T-helper 1 cell treated with Interleukin-12 subunit alpha and Interleukin-12 subunit beta and Interleukin-4 antibody, amounts not matched to agents 30 μg/mL and 1 μg/mL, for 36 hours (primary cell): ENCODE results near the gene GPER1.
A peak's percentile ranks its signal among the peaks of the same experiment; 100 is the strongest.

Source experiments
- H3K27ac Mint-ChIP-seq: one replicate; pipeline ENCODE4 v1.8.0; 2021; ENCODE audit warnings: mild to moderate bottlenecking, mixed read lengths
- H3K27me3 Mint-ChIP-seq: one replicate; pipeline ENCODE4 v1.8.0; 2021; ENCODE audit warnings: low read depth, mixed read lengths
- H3K36me3 Mint-ChIP-seq: one replicate; pipeline ENCODE4 v1.8.0; 2021; ENCODE audit warnings: low read depth, mixed read lengths
- H3K4me1 Mint-ChIP-seq: one replicate; pipeline ENCODE4 v1.8.0; 2021; ENCODE audit warnings: low read depth, mixed read lengths
- H3K4me3 Mint-ChIP-seq: one replicate; pipeline ENCODE4 v1.8.0; 2021; ENCODE audit warnings: mild to moderate bottlenecking, moderate library complexity, mixed read lengths
- H3K9me3 Mint-ChIP-seq: one replicate; pipeline ENCODE4 v1.8.0; 2021; ENCODE audit warnings: mixed read lengths

The GPER1 gene

DNA sequence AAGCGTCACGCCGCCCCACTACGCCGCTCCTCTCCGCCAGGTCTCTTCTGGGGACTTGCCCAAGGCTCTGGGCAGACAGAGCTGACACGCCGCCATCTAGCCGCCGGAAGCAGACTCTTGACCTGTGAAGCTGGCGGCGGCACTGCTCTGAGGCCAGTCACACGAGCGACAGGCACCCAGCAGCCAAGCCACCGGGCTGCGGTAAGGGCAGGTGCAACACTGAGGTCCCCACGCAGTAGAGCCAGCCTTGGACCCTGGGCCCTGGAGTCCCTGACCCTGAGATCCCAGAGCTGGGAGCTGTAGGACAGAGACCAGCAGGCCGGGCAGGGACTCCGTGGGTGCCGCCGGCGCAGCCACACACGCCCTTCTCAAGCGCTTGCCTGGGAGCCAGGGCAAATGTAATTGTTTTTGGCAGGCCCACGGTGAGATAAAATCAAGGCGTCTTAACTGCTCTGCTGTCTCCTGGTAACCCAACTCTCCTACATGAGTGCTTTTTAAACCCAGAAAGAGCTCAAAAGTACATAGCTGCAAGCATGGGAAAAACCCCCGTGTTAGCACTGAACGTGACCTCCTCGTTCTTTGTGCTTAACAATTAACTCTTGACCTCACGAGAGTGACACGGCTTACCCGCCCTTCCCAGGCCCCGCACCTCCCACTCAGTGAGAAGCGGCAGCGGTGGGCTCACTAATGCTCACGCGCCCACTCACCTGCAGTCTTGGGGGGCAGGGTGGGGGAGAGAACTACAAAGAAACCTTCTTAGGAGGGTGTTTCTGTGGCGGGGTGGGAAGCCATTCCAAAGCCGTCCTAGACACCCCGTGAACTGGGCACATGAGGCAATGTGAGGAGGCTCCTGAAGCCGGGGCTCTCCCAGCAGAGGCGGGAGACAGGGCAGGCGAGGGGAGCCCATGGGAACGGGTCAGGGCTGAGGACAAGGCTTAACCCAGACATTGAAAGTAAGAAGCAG, 8.5 kb downstream of the GPER1 start:
- peaks cover 4% of the 10 kb centered on the region for H3K9me3 Mint-ChIP-seq
- no peak overlapping the region for H3K4me3 Mint-ChIP-seq

DNA sequence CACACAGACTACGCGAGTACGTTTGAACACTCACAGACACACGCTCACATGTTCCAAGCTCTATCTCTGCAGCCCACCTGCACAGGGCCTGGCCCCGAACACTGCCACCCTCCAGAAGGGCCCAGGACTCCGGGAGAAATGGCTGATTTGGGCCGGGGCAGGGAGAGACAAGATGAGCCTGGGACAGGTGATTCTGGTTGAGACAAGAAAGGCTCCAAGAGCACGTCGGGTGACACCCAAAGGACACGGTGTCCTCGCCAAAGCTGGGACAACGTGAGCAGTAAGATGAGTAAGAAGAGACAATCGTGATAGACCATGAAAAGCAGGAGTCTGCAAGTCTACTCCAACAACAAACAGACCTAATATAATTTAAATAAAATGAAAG, 9.2 kb downstream of the GPER1 start:
- Mint-ChIP-seq H3K27me3 (no peaks in the 10 kb centered on the region), H3K36me3 (no peaks in the 10 kb centered on the region), H3K4me1 (peaks cover 3% of the 10 kb centered on the region), H3K9me3 (peaks cover 4% of the 10 kb centered on the region), H3K27ac (no peak overlapping the region), H3K4me3 (no peak overlapping the region)

More for the DNA sequence above, 8.5 kb downstream of the GPER1 start:
- Mint-ChIP-seq H3K4me1 (peaks cover 3% of the 10 kb centered on the region), H3K27me3 (no peaks in the 10 kb centered on the region), H3K27ac (no peak overlapping the region), H3K36me3 (no peaks in the 10 kb centered on the region)

DNA sequence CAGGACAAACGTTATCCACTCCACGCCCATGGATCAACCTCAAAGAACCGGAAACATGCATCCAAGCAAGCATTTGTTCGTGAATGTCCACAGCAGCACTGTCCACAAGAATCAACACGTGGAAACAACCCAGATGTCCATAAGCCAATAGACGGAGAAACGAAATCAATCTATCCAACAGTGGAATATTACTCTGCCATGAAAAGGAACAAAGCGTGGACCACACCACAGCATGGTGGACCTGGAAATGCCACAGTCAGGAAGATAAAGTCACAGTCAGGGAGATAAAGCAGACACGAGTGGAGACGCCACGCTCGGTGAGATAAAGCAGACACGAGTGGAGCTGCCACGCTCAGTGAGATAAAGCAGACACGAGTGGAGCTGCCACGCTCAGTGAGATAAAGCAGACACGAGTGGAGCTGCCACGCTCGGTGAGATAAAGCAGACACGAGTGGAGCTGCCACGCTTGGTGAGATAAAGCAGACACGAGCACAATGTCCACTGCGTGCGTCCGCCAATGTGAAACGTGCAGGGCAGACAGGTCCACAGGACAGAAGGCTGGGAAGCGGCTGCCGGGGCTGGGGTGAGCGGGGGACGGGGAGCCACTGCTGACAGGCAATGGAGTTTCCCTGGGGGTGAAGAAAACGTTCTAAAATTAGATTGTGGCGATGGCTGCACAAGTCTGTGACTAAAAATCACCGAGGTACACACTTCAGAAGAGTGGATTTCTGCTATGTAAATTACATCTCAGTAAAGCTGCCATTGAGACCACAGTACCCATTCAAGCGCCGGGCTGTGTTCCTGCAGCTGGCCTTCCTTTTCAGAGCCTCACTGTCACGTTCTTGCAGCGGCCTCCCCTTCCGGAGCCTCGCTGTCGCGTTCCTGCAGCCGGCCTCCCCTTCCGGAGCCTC, 10.6 kb downstream of the GPER1 start:
- Mint-ChIP-seq H3K27ac (no peak overlapping the region), H3K9me3 (peaks cover 4% of the 10 kb centered on the region), H3K36me3 (no peaks in the 10 kb centered on the region), H3K27me3 (no peaks in the 10 kb centered on the region), H3K4me1 (peaks cover 8% of the 10 kb centered on the region), H3K4me3 (no peak overlapping the region)

DNA sequence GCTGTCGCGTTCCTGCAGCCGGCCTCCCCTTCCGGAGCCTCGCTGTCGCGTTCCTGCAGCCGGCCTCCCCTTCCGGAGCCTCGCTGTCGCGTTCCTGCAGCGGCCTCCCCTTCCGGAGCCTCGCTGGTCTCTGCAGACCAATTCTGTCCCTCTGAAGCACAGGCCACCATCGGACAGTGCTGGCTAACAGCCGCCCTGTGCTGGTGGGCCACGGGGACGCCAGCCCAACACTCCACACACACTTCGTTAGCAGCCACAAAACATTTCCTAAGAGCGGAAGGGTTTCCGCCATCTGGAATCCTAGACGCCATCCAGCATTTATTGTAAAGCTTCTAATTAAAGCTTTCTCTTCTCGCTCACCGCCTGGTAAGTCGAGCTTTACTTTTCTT, 11.2 kb downstream of the GPER1 start:
- no peaks in the 10 kb centered on the region for H3K27me3 Mint-ChIP-seq
- no peak overlapping the region for H3K4me3 Mint-ChIP-seq
- peaks cover 4% of the 10 kb centered on the region for H3K9me3 Mint-ChIP-seq

DNA sequence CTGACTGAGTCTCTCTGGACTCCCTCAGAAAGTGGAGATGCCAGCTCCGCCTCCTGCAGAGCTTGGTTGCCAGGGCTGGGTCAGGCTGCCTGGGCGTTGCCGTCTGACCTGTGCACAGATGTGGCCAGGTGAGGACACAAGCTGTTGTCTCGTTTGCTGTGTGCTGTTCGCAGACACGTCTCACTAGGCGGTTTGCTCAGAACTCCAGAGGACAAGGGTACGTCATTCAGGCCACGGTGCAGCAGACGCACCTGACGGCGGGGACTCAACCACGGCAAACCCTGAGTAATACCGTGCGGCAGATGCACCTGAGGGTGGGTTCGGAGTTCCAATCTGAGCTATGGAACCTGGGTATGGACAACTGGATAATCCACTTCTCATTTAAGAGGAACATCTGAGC, 11.7 kb downstream of the GPER1 start:
- H3K36me3 Mint-ChIP-seq: no peaks in the 10 kb centered on the region
- no peak overlapping the region for H3K4me3 Mint-ChIP-seq
- no peaks in the 10 kb centered on the region for H3K27me3 Mint-ChIP-seq
- no peak overlapping the region for H3K27ac Mint-ChIP-seq
- H3K9me3 Mint-ChIP-seq: peaks cover 4% of the 10 kb centered on the region
- peaks cover 8% of the 10 kb centered on the region for H3K4me1 Mint-ChIP-seq

More for the DNA sequence above, 11.2 kb downstream of the GPER1 start:
- Mint-ChIP-seq H3K27ac (no peak overlapping the region), H3K4me1 (peaks cover 10% of the 10 kb centered on the region), H3K36me3 (no peaks in the 10 kb centered on the region)

DNA sequence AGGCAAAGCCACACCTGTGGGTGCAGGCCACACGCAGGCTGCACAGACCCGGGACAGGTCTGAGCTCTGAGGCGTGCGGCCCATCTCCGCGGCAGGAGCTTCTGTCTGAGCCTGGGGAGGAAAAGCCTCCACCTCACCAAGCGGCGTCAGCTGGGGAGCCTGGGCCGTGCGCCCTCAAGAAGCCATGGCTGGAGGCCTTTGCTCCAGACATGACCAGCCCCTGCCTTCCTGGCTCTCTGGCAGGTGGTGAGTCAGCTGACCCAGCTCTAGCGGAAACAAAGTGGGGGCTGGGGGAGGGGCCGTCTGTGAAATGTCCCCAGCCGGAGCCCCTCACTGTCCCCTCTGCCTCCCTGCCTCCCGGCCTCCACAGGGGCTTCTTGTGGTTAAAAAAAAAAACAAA, 12.5 kb downstream of the GPER1 start:
- H3K27ac Mint-ChIP-seq: no peak overlapping the region
- H3K4me1 Mint-ChIP-seq: peaks cover 10% of the 10 kb centered on the region
- no peak overlapping the region for H3K4me3 Mint-ChIP-seq
- H3K27me3 Mint-ChIP-seq: no peaks in the 10 kb centered on the region
- H3K36me3 Mint-ChIP-seq: no peaks in the 10 kb centered on the region
- peaks cover 4% of the 10 kb centered on the region for H3K9me3 Mint-ChIP-seq

DNA sequence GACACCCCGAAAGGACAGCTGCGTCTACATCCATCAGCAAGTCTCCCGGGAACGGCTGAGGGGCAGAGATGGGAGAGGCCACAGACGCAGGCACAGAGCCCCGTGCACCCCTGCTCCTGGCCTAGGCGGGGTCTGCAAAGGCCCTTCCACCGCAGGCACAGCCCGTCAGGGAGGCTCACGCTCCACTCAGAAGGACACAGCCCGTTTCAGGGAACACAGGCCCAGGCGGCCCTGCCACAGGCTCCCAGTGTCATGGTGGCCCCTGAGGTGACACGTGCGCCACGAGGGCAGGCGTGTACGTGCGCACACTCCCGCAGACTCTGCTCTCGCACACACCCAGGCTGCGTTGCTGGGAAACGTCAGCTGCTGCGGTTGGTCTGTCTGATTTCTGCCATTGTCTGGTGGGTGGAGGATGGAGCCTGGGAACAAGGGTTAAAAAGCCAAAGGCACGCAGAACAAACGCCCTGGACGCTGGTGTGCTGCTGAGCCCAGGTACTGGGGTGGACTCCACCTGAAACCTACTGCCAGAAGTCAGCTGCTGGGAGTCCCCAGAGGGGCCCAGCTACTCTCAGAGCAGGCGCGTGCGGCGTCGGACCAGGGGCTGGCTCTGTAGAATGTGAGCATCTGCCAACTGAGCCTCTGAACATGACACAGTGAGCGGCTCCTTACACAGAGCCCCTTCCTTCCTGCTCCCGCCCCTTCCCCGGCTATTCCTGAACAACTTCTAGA, 13.1 kb downstream of the GPER1 start:
- H3K27me3 Mint-ChIP-seq: no peaks in the 10 kb centered on the region
- H3K4me1 Mint-ChIP-seq: peaks cover 10% of the 10 kb centered on the region
- H3K9me3 Mint-ChIP-seq: peaks cover 4% of the 10 kb centered on the region
- no peaks in the 10 kb centered on the region for H3K36me3 Mint-ChIP-seq
- no peak overlapping the region for H3K27ac Mint-ChIP-seq
- no peak overlapping the region for H3K4me3 Mint-ChIP-seq

DNA sequence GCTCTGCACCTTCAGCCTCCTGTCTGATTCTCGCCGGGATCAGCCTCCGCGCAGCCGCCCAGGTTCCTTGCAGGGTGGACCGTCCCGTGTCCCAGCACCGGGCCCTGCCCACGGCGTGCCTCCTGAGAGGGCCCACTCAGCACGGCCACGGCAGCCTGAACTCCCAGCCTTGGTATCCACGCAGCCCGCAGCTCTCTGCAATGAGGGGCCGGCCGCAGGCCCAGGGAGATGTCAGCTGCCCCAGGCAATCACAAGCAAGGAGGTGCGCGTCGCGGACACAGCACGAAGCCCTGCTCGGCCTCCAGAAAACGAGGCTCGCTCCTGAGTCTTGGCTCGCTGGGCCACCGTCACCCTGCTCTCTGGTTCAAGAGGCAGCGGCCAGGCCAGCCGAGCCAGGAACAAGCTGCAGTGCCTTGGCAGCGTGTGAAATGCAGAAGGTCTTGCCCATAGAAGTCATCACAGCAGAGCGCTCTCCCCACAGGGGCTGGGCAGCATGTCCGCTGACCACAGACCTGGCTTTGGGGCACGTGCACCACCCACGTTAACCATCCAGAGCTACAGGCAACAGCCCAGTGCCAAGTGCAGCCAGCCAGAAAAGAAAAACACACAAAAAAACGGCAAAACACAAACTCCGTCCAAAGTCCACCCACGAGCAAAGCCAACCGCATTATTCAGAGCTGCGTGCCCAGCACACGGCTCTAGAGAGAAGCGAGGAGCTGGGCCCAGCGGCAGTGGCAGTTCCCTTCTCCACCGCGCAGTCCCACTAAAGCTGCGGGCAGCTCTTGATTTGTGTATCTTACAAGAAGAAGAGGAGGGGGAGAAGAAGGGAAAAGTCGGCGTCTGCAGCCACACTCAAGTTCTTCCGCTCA, 13.9 kb downstream of the GPER1 start:
- no peaks in the 10 kb centered on the region for H3K36me3 Mint-ChIP-seq
- H3K27ac Mint-ChIP-seq: no peak overlapping the region
- H3K9me3 Mint-ChIP-seq: peaks cover 4% of the 10 kb centered on the region
- H3K4me1 Mint-ChIP-seq: peaks cover 10% of the 10 kb centered on the region
- H3K4me3 Mint-ChIP-seq: no peak overlapping the region
- H3K27me3 Mint-ChIP-seq: no peaks in the 10 kb centered on the region

DNA sequence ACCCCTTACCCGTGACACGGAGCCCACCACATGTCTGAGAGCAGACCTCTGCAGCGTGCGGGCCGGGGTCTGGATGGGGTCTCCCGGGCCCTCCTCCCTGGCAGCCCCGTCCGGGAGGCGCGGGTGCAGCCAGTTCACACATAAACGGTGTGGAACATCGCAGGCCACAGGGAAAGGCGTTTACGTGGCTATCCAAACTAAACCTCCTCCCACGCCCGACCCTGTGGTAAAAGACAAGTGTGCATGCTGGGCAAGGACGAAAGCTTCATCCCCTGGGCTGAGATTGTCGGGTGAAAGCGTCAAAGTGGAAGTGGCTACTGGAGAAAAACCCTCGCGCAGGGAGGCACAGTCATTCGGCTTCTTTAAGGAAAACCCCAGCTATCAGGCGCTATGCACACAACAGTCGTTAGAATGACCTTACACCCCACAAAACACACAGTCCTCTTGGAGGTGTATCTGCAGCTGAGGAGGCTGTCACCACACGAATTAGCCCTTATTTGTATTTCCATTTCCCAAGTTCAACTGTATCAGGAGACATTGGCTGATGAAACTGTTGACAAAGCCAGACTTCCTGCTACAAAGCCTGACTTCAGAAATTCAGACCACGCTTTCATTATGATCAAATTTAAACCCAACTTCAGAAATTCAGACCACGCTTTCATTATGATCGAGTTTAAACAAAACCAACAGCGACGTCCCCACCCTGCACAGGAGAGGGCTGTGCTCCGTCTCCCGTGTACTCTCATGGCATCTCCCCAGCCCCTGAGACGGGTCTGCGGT, 15.3 kb downstream of the GPER1 start:
- Mint-ChIP-seq H3K27ac (peak overlapping the region; percentile 55), H3K36me3 (no peaks in the 10 kb centered on the region), H3K4me3 (no peak overlapping the region), H3K9me3 (peaks cover 1% of the 10 kb centered on the region), H3K4me1 (peaks cover 10% of the 10 kb centered on the region), H3K27me3 (no peaks in the 10 kb centered on the region)

DNA sequence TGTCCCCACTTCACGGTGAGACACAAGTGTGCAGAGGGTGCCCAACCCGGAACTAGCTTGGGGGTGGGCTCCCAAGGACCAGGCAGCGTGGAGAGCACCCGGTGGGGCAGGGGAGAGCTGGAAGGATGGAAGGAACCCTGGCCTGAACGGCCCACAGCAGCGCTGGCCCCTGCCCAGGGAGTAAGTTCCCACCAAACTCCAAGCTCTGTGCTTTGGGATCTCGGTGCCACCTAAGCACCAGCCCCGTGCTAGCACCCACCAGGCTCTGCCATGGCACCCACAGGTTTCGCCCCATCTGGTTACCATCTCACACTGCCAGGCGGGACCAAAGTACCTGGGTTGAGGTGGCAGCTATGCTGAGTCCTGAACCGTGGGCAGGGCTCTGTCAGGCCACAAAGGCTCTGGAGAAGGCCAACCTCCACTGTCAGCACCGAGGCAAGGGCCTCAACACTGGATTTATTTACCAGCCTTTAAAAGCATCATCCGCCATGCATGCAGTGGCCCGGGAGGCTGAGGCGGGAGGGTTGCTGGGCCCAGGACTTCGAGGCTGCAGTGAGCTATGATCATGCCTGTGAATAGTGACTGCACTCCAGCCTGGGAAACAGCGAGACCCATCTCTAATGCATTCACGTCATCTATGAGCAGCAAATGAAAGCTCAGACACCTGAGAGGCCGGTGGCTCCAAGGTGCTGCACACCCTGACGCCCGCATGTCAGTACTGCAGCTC, 16.0 kb downstream of the GPER1 start:
- Mint-ChIP-seq H3K27ac (peak overlapping the region; percentile 55), H3K4me1 (peaks cover 10% of the 10 kb centered on the region), H3K9me3 (no peaks in the 10 kb centered on the region), H3K27me3 (no peaks in the 10 kb centered on the region), H3K36me3 (no peaks in the 10 kb centered on the region), H3K4me3 (no peak overlapping the region)

DNA sequence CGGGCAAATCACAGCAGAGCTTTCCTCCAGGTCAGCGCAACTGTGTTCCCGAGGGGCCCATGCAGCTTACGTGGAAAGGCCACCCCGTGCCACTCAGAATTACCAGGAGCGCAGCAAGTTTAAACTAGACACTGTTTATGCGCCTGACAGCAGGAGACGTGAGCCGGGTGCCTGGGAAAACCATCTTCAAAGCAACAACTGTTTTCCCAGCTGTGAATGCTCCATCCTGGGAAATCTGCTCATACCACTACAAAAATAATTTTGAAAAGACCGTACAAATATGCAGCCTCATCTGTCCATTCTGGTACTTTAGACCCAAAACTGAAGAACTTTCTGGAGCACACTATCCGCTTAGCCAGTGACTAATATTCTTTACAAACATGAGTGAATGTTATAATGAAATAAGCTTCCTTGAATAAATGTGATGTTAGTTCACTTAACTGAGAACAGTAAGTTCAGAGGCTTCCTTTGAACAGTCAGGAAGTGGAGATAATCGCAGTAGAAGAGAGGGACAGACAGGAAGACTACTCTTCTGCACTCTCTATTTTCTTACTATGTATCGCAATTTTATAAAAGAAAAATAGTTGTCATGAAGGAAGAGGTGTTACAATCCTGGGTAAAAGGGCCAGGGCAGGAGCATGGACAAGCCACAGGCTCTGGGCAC, 16.7 kb downstream of the GPER1 start:
- Mint-ChIP-seq H3K27me3 (no peaks in the 10 kb centered on the region), H3K9me3 (no peaks in the 10 kb centered on the region), H3K36me3 (no peaks in the 10 kb centered on the region), H3K4me3 (no peak overlapping the region), H3K4me1 (peaks cover 10% of the 10 kb centered on the region), H3K27ac (no peak overlapping the region)

DNA sequence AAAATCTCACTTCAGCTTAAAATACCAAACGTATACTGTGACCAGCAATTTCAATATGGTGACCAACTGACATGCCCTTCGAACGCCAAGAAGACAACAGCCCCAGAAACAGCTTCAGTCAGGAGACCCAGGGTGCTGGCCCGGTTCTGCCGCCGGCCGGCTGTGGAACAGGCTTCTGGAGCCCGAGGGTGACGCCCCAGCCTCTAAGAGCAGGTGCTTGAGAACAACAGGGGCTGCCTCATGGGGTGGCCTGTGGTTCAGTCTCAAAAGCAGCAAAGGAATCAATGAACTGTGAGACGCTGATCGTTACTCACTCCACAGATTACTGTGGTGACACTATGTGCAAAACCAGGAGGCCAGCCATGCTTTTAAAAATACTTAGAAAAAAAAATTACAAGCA, 17.3 kb downstream of the GPER1 start:
- H3K36me3 Mint-ChIP-seq: no peaks in the 10 kb centered on the region
- H3K4me3 Mint-ChIP-seq: no peak overlapping the region
- no peaks in the 10 kb centered on the region for H3K27me3 Mint-ChIP-seq

More for the DNA sequence above, 17.3 kb downstream of the GPER1 start:
- Mint-ChIP-seq H3K9me3 (no peaks in the 10 kb centered on the region), H3K4me1 (peaks cover 10% of the 10 kb centered on the region), H3K27ac (no peak overlapping the region)
